ENCODE measurements around the gene PCDHGA12.
"Not testable (repeated sequence)": the region's sequence is repeated elsewhere in the genome, so short reads cannot be mapped to it uniquely, and the experiment has no call there.

GRCh38 chr5:141432308-141432707, 2.0 kb downstream of the PCDHGA12 start:
- TF ChIP-seq CTCF (conservative IDR thresholded peaks at IDR 0.05; ENCODE audit: low read length); EZH2phosphoT487 (IDR thresholded peaks at IDR 0.05; ENCODE audit: borderline replicate concordance): not testable (repeated sequence)
